Limb (tissue), 2 donors: Measurements from ENCODE around the gene RD3L.

Experiments used
- DNase-seq, 2 donors: peaks; one replicate each; pipeline ENCODE4 v3.0.0-alpha.2; 2016; ENCODE audit errors: extremely low spot score in 2 of 2

Gene RD3L

DNA sequence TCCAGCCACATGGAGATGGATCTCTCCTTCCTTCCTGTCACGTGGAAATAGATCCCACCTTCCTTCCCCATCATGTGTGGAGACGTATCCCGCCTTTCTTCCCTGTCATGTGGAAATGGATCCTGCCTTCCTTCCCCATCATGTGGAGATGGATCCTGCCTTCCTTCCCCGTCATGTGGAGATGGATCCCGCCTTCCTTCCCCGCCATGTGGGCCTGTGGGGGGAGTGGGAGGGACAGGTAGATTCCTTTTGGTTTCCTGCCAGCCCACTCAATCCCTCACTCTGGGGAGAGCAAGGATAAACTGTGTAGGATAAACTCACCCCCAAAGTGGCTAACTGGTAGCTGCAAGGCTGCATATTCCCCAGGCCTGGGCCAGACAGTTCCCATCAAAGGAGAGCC, 45.8 kb downstream of the RD3L start:
- no peak for DNase-seq

DNA sequence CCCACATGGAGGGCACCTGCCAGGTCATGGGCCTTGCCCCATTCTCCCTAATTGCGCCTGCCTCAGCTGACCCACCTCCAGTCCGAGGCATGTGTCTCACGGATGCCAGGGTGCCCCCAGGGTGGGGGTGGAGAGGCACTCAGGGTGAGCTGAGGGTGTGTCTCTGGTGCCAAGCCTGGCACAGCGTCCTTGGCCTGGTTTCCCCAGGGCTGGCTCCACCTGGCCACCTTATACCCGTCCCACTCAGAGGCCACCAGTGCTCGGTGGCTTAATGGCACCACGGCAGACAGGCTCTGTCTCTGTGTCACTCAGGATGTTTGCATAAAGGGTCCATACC, 47.6 kb downstream of the RD3L start:
- no peak for DNase-seq

DNA sequence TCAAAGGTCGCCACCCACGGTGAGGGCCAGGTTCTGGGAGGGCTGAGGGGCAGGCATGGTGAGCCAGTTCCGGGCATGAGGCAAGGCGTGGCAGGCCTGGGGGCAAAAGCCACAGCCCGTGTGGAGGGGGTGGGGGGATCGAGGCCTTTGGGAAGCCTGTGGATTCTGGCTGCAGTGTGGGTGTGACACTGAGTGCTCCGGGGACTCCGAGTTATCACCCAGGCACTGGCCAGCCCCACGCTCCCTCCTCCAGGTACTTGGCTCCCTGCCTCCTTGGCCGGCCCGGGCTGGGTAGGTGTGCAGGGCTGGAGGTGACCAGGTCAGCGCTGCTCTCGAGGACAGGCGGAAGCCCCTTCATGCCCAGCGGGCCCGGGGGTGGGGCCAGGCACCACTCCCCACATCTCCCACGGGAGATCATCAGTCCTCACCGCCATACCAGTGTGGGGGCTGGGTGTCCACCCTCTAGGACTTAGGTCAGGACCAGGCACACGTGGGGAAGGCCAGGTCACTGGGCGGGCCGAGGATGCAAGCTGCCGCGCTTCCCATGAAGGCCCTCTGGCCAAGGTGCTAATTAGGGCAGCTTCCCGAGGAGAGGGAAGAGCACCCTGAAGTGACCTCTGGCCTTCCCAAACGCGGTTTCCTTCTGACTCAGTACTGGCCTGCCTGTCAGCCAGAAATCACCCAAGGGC, 48.2 kb downstream of the RD3L start:
- DNase-seq, result no peak

DNA sequence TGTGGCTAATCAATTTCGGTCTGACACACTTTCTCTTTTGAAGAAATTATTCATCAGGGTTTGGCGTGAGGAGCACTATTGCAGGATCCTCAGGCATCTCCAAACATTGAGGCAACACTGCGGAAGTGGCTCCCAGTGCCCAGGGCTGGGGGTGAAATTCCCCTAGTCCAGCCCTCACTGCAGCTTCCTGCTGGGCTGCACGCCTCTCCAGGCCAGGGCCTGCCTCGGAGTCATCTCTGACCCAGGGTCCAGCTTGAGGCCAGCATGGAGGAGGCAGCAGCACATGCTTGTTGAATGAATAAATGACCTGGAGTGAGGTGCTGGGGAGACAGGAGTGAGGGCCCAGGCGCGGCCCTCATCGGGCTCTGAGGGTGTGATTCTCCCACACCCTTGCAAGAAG, 50.1 kb downstream of the RD3L start:
- DNase-seq, result no peak

DNA sequence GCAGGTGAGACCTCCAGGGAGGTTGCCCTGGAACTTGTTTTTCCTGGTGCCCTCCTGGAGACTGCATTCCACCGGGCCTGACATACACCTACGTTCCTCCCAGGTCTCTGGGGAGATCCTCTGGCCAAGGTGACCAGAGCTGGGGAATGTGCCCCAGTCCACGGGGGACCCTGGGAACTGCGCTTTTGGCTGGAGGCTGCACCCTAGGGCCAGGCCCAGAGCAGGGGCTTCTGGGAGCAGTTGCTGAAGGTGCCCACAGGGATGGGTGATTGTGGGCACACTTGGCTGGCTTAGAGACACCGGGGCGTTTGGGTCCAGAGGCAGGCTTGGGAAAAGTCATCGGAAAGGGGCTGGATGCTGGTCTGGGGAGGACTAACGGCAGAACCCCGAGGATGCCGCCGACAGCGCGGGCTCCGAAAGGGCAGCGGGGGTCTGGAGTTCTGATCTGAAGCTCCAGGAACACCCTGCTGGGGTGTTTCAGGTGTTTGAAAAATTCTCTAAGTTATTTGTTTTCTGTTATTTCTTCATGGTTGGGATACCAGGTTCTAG, 50.6 kb downstream of the RD3L start:
- DNase-seq, result no peak

DNA sequence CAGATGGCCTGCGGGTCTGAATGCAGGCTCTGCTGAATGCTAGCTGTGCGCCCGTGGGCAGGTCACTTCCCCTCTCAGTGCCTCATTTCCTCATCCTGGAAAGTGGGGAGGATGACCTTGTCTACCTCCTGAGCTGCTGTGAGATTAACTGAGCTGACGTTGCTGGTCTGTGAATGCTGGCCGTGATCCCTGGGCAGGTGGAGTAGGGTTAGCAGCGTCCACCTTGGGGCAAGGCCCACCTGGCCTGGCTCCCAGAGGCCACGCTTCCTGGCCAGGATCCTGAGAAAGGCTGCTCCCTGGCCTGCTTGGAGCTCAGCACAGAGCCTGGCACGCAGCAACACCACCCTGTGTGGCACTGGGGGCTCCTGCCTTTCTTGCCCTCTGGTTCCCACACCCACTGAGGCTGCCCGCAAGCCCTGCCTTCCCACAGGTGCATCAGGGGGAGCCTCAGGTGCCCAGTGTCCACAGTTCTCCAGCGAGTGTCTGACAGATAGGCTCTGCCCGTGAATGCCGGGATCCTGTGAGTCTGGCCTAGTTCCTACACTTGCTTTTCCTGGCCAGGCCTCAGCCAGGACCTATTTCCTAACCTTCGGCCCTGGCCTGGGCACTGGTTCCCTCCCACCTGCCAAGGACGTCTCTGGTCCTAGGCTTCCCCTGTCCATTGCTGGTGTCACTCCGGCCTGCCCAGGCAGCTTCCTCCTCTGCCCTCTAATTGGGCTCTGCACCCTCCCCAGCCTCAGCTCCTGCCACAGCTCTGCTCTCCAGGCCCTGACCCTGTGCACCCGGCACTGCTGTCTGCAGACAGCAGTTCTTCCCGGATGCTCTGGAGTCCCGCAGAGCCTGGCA, 51.3 kb downstream of the RD3L start:
- no peak for DNase-seq
